Lower lobe of right lung (tissue), 2 donors: ENCODE measurements around the gene DBP. TPM values are rescaled to one million over a fixed set of nuclear protein-coding genes. Genes with fewer than 3 reads are reported as not detected.
A peak's percentile ranks its signal among the peaks of the same experiment; 100 is the strongest.
"Not testable (repeated sequence)": the region's sequence is repeated elsewhere in the genome, so short reads cannot be mapped to it uniquely, and the experiment has no call there.

Source experiments
- ATAC-seq, 2 donors: fragments of 200-7000 bp; cut with Tn5 transposase; one replicate each; pipeline ENCODE4 v1.9.1; 2020 to 2022; ENCODE audit warnings: mild to moderate bottlenecking in 2 of 2, moderate library complexity in 2 of 2
- DNase-seq: peaks from one replicate; pipeline ENCODE4 v3.0.0-alpha.2; 2020
- H3K27ac ChIP-seq: fragments of 200-600 bp; one replicate; pipeline ENCODE4 v1.8.0; 2022
- H3K27me3 ChIP-seq: fragments of 200-600 bp; one replicate; pipeline ENCODE4 v1.8.0; 2022; ENCODE audit warnings: low read depth
- H3K36me3 ChIP-seq: fragments of 200-600 bp; one replicate; pipeline ENCODE4 v1.8.0; 2022; ENCODE audit warnings: mild to moderate bottlenecking
- H3K4me1 ChIP-seq: fragments of 200-600 bp; one replicate; pipeline ENCODE4 v1.8.0; 2022
- H3K4me3 ChIP-seq: fragments of 200-600 bp; one replicate; pipeline ENCODE4 v1.8.0; 2022; ENCODE audit warnings: mild to moderate bottlenecking
- H3K9me3 ChIP-seq: fragments of 200-600 bp; one replicate; pipeline ENCODE4 v1.8.0; 2022
- intact Hi-C: fragments of 100-400 bp; cut with DNase I; formaldehyde crosslinking; loops from one replicate; pipeline ENCODE4 v1.11.0; 2022
- total RNA-seq: library from RNA; stranded (reverse); fragmentation: NEBNext Ultra II Directional; extraction: Animal tissue kit (Norgen Biotek cat#: 25700); gene quantifications from one replicate; pipeline ENCODE4 v1.2.1, GENCODE V29; 2021
- TF ChIP-seq, protein P1 (sequence below): fragments of 200-600 bp; IDR thresholded peaks from one replicate; pipeline ENCODE4 v1.8.0; 2022; ENCODE audit warnings: antibody characterized with exemption, mild to moderate bottlenecking
- donor health status: DM: no; HTN: yes; CAD: no; lungs with severe emphysema.

DBP gene
- total RNA-seq, 1 donor from 2014 or later = 17.7 TPM

- intact Hi-C loops = no loop called here
- ATAC-seq = peak in 1 of 2 donors; percentile 5
Measured at GRCh38 chr19:48680436-48681126, 43.4 kb upstream of the DBP start.

DNA sequence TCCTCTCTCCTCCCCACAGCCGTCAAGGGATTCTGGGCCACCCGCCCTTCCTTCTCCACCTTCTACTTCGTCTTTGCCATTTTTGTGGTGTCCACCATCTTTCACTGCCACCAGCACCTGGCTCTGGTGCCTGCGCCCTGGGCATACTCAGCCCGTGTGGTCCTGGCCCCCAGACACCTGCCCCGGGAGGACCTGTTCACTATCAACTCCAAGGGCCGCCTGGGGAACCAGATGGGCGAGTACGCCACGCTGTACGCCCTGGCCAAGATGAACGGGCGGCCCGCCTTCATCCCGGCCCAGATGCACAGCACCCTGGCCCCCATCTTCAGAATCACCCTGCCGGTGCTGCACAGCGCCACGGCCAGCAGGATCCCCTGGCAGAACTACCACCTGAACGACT is 42.8 kb upstream of the DBP start:
- not testable (repeated sequence) for DNase-seq, H3K9me3 ChIP-seq

More at GRCh38 chr19:48680436-48681126, 43.4 kb upstream of the DBP start:
- Histone ChIP-seq H3K27ac (no peak overlapping the region), H3K4me3 (no peak overlapping the region), H3K9me3 (no peaks in the 10 kb centered on the region), H3K36me3 (no peaks in the 10 kb centered on the region), H3K4me1 (peaks cover 2% of the 10 kb centered on the region), H3K27me3 (no peaks in the 10 kb centered on the region)
- TF ChIP-seq, protein P1, sequence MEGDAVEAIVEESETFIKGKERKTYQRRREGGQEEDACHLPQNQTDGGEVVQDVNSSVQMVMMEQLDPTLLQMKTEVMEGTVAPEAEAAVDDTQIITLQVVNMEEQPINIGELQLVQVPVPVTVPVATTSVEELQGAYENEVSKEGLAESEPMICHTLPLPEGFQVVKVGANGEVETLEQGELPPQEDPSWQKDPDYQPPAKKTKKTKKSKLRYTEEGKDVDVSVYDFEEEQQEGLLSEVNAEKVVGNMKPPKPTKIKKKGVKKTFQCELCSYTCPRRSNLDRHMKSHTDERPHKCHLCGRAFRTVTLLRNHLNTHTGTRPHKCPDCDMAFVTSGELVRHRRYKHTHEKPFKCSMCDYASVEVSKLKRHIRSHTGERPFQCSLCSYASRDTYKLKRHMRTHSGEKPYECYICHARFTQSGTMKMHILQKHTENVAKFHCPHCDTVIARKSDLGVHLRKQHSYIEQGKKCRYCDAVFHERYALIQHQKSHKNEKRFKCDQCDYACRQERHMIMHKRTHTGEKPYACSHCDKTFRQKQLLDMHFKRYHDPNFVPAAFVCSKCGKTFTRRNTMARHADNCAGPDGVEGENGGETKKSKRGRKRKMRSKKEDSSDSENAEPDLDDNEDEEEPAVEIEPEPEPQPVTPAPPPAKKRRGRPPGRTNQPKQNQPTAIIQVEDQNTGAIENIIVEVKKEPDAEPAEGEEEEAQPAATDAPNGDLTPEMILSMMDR = no peak
- no peak for DNase-seq

DNA sequence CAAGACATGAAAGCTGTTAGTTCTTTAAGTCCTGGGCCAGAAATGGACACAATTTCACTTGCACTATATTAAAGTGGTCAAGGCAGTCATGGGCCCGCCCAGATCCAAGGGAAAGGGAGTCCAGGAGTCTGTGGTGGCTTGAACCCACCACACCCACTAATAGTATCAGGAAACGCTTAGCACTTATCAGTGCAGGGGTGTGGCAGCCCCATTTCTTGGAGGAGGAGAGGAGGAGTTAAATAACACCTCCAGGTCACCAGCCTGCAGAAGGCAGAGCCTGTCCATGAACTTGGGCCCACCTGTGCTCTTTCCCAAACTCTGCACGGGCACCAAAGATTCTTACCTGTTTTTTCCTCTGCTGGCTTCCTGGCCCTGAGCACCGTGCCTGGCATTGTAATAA is 41.0 kb upstream of the DBP start:
- H3K9me3 ChIP-seq = no peaks in the 10 kb centered on the region
- intact Hi-C loops = no loop called here
- no peak overlapping the region for H3K4me3 ChIP-seq
- H3K27me3 ChIP-seq = no peaks in the 10 kb centered on the region
- H3K4me1 ChIP-seq = peaks cover 9% of the 10 kb centered on the region
- DNase-seq (no peak), ATAC-seq (no peak)
- H3K27ac ChIP-seq = no peak overlapping the region
- TF ChIP-seq, protein P1 = no peak
- no peaks in the 10 kb centered on the region for H3K36me3 ChIP-seq

More for the DNA sequence above, 42.8 kb upstream of the DBP start:
- H3K4me1 ChIP-seq, intact Hi-C loops, ATAC-seq, H3K27ac ChIP-seq, H3K36me3 ChIP-seq, H3K27me3 ChIP-seq, H3K4me3 ChIP-seq: not testable (repeated sequence)

DNA sequence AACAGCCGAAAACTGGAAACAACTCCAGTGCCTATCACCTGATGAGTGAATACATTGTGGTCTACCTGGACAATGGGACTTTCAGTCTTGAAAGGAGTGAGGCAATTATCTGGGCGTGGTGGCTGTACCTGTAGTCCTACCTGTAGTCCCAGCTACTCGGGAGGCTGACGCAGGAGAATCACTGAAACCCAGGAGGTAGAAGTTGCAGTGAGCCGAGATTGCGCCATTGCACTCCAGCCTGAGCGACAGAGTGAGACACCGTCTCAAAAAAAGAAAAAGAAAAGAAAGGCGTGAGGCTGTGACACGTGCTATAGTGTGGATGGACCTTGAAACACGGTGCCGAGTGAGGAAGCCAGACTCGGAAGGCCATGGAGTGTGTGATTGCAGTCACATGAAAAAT is 39.7 kb upstream of the DBP start:
- TF ChIP-seq, protein P1 = no peak
- H3K4me1 ChIP-seq = peaks cover 9% of the 10 kb centered on the region
- H3K4me3 ChIP-seq = no peak overlapping the region
- H3K27me3 ChIP-seq = no peaks in the 10 kb centered on the region
- DNase-seq = no peak
- no peak overlapping the region for H3K27ac ChIP-seq
- H3K36me3 ChIP-seq = no peaks in the 10 kb centered on the region
- no peaks in the 10 kb centered on the region for H3K9me3 ChIP-seq
- no peak for ATAC-seq
- intact Hi-C loops = no loop called here

- TF ChIP-seq, protein P1 = no peak
- ATAC-seq = no peak
- no peaks in the 10 kb centered on the region for H3K9me3 ChIP-seq
- H3K36me3 ChIP-seq = no peaks in the 10 kb centered on the region
- H3K4me1 ChIP-seq = peaks cover 9% of the 10 kb centered on the region
- H3K27me3 ChIP-seq = no peaks in the 10 kb centered on the region
- H3K4me3 ChIP-seq = no peak overlapping the region
- DNase-seq = no peak
- intact Hi-C loops = no loop called here
- H3K27ac ChIP-seq = no peak overlapping the region
Measured at GRCh38 chr19:48676487-48676886, 39.3 kb upstream of the DBP start.

DNA sequence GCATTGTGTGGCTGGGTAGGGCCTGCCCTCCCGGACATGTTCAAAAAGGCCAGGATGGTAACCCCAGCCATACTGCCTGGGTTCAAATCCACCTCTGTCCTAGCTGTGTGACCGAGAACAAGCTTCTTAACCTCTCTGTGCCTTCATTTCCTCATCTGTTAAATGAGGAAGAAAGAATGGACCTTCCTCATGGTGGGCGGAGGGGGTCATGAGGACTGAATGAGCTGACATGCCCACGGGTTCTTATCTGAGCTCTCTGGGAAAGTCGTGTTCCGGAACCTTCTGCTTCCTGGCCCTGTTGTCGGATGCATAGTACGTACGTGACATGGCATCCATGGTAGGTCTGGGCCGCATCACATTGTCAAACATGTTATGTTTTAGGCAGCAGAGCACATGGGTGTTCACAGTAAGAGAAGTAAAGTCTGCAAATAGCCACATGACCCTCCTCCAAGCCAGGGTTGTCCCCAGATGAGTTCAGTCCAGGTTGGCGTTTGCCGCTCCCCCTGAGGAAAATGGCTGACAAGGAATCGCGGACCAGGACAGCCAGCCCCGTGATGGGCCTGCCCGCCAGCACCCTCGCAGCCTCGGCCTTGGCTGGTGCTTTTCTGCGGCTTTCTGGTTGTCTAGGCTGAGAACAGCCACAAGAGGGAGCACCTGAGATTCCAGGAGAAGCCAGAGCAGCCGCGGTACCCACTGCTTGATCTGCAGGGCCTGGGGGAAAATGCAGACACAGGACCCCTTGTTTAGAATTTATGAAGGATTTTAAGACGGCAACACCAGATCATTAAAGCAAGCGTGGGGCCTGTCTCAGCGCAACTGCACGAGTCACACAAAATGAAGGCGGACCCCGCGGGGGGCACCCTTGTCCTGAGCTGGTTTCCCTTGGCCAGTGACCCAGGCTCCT is 38.0 kb upstream of the DBP start:
- ATAC-seq = peak; percentile 85
- DNase-seq = peak; percentile 80
- H3K4me3 ChIP-seq = no peak overlapping the region
- peaks cover 9% of the 10 kb centered on the region for H3K4me1 ChIP-seq
- H3K27me3 ChIP-seq = no peaks in the 10 kb centered on the region
- TF ChIP-seq, protein P1 = peak; percentile 88
- no peaks in the 10 kb centered on the region for H3K9me3 ChIP-seq
- H3K27ac ChIP-seq = no peak overlapping the region
- intact Hi-C loops = no loop called here
- no peaks in the 10 kb centered on the region for H3K36me3 ChIP-seq
